ENCODE data around the gene ALOX5.
"Not testable (repeated sequence)": the region's sequence is repeated elsewhere in the genome, so short reads cannot be mapped to it uniquely, and the experiment has no call there.

The ALOX5 gene

GRCh38 chr10:45374350-45375052, 485 bp downstream of the ALOX5 start:
- no peak for DNase-seq

GRCh38 chr10:45375101-45375500, 1.1 kb downstream of the ALOX5 start:
- DNase-seq: no peak

GRCh38 chr10:45375716-45376231, 1.8 kb downstream of the ALOX5 start:
- no peak for DNase-seq

- DNase-seq: no peak
Observed at GRCh38 chr10:45376371-45376801, 2.4 kb downstream of the ALOX5 start.

GRCh38 chr10:45377321-45377720, 3.3 kb downstream of the ALOX5 start:
- DNase-seq: no peak

- no peak for DNase-seq
Observed at GRCh38 chr10:45377858-45378257, 3.8 kb downstream of the ALOX5 start.

- no peak for DNase-seq
Observed at GRCh38 chr10:45378914-45379726, 5.1 kb downstream of the ALOX5 start.

GRCh38 chr10:45379891-45380540, 6.0 kb downstream of the ALOX5 start:
- DNase-seq: no peak

- DNase-seq: no peak
Observed at GRCh38 chr10:45380903-45381620, 7.0 kb downstream of the ALOX5 start.

GRCh38 chr10:45382591-45382990, 8.6 kb downstream of the ALOX5 start:
- no peak for DNase-seq

- DNase-seq: no peak
Observed at GRCh38 chr10:45383682-45384330, 9.8 kb downstream of the ALOX5 start.

GRCh38 chr10:45386657-45387056, 12.6 kb downstream of the ALOX5 start:
- DNase-seq: no peak

- no peak for DNase-seq
Observed at GRCh38 chr10:45387096-45387893, 13.3 kb downstream of the ALOX5 start.

GRCh38 chr10:45389671-45390070, 15.7 kb downstream of the ALOX5 start:
- not testable (repeated sequence) for DNase-seq

- not testable (repeated sequence) for DNase-seq
Observed at GRCh38 chr10:45391636-45392035, 17.6 kb downstream of the ALOX5 start.

GRCh38 chr10:45395554-45395953, 21.5 kb downstream of the ALOX5 start:
- DNase-seq: no peak

- no peak for DNase-seq
Observed at GRCh38 chr10:45398595-45398994, 24.6 kb downstream of the ALOX5 start.

- DNase-seq: no peak
Observed at GRCh38 chr10:45399113-45399512, 25.1 kb downstream of the ALOX5 start.

- no peak for DNase-seq
Observed at GRCh38 chr10:45403151-45403550, 29.1 kb downstream of the ALOX5 start.

- no peak for DNase-seq
Observed at GRCh38 chr10:45404087-45404769, 30.2 kb downstream of the ALOX5 start.

GRCh38 chr10:45404770-45405120, 30.7 kb downstream of the ALOX5 start:
- DNase-seq: no peak
